Effector memory CD4-positive, alpha-beta T cell (primary cell): ENCODE measurements around the gene LIF.

Source experiments
- DNase-seq, 3 donors: peaks; one replicate each; pipeline ENCODE4 v3.0.0-alpha.2; 2020
- H3K27ac ChIP-seq: 2 replicates; pipeline ENCODE4 v1.7.0; 2013; ENCODE audit warnings: mild to moderate bottlenecking, low read length, moderate library complexity; ENCODE audit not compliant: insufficient read depth, poor library complexity, severe bottlenecking
- H3K27me3 ChIP-seq: replicated peaks from 2 replicates; pipeline ENCODE4 v1.7.0; 2013; ENCODE audit warnings: mild to moderate bottlenecking, low read length; ENCODE audit not compliant: insufficient read depth, control insufficient read depth, poor library complexity, severe bottlenecking
- H3K36me3 ChIP-seq: 2 replicates; pipeline ENCODE4 v1.7.0; 2013; ENCODE audit warnings: mild to moderate bottlenecking, low read length, moderate library complexity; ENCODE audit not compliant: control insufficient read depth, insufficient read depth
- H3K4me1 ChIP-seq: 2 replicates; pipeline ENCODE4 v1.7.0; 2013; ENCODE audit warnings: low read length, mild to moderate bottlenecking; ENCODE audit not compliant: control insufficient read depth, insufficient read depth, poor library complexity, severe bottlenecking
- H3K4me3 ChIP-seq: 2 replicates; pipeline ENCODE4 v1.7.0; 2013; ENCODE audit warnings: low read length, low read depth, mild to moderate bottlenecking; ENCODE audit not compliant: insufficient read depth, poor library complexity, severe bottlenecking
- H3K9me3 ChIP-seq: 2 replicates; pipeline ENCODE4 v1.7.0; 2013; ENCODE audit warnings: mild to moderate bottlenecking, low read length, moderate library complexity; ENCODE audit not compliant: control insufficient read depth
- total RNA-seq, 3 donors: gene quantifications; one replicate each; lab custom pipeline; 2026; lab: John Stamatoyannopoulos, UW

LIF gene
- total RNA-seq, result 1.4 to 3.7 (median 2.7) reads per million in 3 donors

DNA sequence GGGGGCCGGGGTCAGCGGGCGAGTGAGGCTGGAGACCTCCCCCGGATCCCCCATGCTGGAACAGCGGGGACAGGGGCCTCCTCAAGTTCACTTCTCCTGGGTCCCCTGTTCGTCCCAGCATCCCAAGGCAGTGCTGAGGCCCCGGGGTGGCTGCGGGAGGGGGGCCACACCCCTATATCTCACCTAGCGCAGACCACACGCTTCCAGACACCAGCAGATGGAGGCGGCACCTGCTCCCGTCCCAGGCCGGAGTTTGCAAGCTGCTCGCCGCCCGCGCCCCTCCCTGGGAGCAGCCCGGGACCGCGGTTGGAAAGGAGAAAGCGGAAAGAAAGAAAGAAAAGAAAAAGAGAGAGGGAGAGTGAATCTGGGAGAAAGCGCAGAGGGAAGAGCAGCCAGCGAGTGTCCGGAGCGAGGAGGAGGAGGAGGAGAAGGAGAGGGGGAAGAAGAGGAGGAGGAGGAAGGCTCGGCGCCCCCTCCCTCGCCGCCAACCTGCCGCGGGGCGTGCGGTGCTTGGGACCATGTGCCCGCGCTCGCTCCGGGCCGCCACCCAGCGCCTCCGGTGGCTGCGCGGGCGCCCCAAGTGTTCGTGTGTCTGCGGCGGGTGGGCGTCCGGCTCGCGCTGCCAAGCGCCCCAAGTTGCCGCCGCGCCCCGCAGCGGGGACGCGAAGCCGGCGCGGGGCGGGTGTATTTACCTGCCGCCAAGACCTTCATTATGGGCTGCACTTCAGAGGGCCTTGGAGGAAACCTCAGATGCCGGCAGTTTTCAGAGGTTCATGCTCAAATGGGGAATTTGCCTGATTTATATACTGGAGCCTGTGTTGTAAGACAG, at the start of gene LIF:
Gene LIF, minus strand, starts transcription at position 775 of the 829 bp plus-strand sequence. Its CDS starts 64 bp downstream, at position 711.
- peaks cover 26% of the 10 kb centered on the region for H3K4me1 ChIP-seq
- peak in 2 of 3 donors; percentile 16 to 21 for DNase-seq
- peak within 1 kb of the TSS; percentile 61 for H3K4me3 ChIP-seq
- no peaks in the 10 kb centered on the region for H3K9me3 ChIP-seq
- H3K27ac ChIP-seq, result no peak within 1 kb of the TSS
- H3K27me3 ChIP-seq, result no peaks in the 10 kb centered on the region
- H3K36me3 ChIP-seq, result no peaks in the 10 kb centered on the region

DNA sequence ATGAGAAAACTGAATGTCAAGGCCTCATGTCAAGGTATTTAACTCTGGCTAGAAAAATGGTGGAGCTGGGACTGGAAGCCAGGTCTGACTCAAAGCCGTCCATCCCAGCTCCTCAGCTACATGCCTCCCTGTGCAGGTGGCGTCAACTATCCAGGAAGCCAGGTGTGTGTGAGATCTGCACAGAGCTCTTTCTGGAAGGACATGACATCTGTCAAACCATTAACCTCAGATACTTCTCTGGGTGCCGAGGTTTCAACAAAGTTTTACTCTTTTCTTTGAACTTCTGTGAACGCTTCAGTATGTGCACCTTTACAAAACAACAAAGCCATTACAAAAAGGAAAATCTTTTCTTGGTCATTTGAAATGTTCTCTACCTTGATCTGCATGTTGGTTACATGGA, 49.8 kb upstream of the LIF start:
- Histone ChIP-seq H3K36me3 (peaks cover 83% of the 10 kb centered on the region), H3K4me3 (no peak overlapping the region), H3K9me3 (no peaks in the 10 kb centered on the region), H3K27me3 (no peaks in the 10 kb centered on the region), H3K4me1 (peaks cover 43% of the 10 kb centered on the region), H3K27ac (no peak overlapping the region)
- no peak for DNase-seq

GRCh38 chr22:30295576-30295975, 49.0 kb upstream of the LIF start:
- Histone ChIP-seq H3K27ac (peak overlapping the region; percentile 29), H3K36me3 (peaks cover 76% of the 10 kb centered on the region), H3K27me3 (no peaks in the 10 kb centered on the region), H3K9me3 (no peaks in the 10 kb centered on the region), H3K4me3 (no peak overlapping the region), H3K4me1 (peaks cover 42% of the 10 kb centered on the region)
- DNase-seq, result no peak

- DNase-seq, result no peak
- H3K27ac ChIP-seq, result no peak overlapping the region
- H3K9me3 ChIP-seq, result no peaks in the 10 kb centered on the region
- H3K27me3 ChIP-seq, result no peaks in the 10 kb centered on the region
- peaks cover 47% of the 10 kb centered on the region for H3K4me1 ChIP-seq
- no peak overlapping the region for H3K4me3 ChIP-seq
- H3K36me3 ChIP-seq, result peaks cover 72% of the 10 kb centered on the region
Observed at GRCh38 chr22:30294830-30295229, 48.3 kb upstream of the LIF start.

DNA sequence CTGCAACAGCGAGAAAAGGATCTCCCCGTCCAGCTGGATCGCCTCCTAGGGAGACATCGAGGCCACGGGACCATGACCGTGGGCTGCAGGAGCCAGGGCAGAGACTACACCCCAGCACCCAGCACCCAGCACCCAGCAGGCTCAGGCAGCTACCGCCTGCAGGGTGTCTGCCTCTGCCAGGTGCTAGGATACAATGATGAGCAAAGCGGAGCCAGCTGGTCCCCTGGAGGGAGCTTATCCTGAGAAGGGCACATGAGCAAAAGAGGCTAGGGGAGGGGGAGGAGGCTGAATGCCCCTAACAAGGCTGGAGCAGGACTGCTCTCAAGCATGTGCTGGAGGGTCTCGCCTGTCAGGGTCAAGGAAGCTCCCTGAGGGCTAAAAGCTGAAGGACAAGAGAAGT, 47.5 kb upstream of the LIF start:
- Histone ChIP-seq H3K27me3 (no peaks in the 10 kb centered on the region), H3K36me3 (peaks cover 68% of the 10 kb centered on the region), H3K27ac (no peak overlapping the region), H3K4me3 (no peak overlapping the region), H3K4me1 (peaks cover 44% of the 10 kb centered on the region), H3K9me3 (no peaks in the 10 kb centered on the region)
- no peak for DNase-seq

DNA sequence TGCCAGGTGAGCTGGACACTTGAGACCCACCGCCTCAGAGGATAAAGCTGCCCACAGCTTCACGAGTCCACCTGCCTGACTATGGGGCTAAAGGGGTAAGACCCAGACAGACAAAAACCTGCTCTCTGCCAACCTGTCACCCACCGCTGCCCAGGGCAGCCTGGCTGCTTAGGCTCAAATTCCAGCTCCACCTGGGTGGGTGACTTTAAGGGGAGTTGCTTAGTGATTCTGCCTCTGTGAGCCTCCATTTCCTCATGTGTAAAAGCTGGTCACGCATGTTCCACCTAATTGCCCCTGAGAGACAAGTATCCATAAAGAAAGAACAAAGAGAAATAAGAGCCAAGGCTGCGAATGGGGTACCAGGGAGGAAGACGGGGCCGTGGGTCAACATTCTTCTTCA, 46.5 kb upstream of the LIF start:
- Histone ChIP-seq H3K4me1 (peaks cover 46% of the 10 kb centered on the region), H3K27me3 (no peaks in the 10 kb centered on the region), H3K9me3 (no peaks in the 10 kb centered on the region), H3K4me3 (no peak overlapping the region), H3K36me3 (peaks cover 58% of the 10 kb centered on the region), H3K27ac (no peak overlapping the region)
- no peak for DNase-seq

- Histone ChIP-seq H3K9me3 (no peaks in the 10 kb centered on the region), H3K27me3 (no peaks in the 10 kb centered on the region), H3K27ac (no peak overlapping the region), H3K4me3 (no peak overlapping the region), H3K4me1 (peaks cover 42% of the 10 kb centered on the region), H3K36me3 (peaks cover 54% of the 10 kb centered on the region)
- DNase-seq, result no peak
Observed at GRCh38 chr22:30292069-30292970, 45.8 kb upstream of the LIF start.

DNA sequence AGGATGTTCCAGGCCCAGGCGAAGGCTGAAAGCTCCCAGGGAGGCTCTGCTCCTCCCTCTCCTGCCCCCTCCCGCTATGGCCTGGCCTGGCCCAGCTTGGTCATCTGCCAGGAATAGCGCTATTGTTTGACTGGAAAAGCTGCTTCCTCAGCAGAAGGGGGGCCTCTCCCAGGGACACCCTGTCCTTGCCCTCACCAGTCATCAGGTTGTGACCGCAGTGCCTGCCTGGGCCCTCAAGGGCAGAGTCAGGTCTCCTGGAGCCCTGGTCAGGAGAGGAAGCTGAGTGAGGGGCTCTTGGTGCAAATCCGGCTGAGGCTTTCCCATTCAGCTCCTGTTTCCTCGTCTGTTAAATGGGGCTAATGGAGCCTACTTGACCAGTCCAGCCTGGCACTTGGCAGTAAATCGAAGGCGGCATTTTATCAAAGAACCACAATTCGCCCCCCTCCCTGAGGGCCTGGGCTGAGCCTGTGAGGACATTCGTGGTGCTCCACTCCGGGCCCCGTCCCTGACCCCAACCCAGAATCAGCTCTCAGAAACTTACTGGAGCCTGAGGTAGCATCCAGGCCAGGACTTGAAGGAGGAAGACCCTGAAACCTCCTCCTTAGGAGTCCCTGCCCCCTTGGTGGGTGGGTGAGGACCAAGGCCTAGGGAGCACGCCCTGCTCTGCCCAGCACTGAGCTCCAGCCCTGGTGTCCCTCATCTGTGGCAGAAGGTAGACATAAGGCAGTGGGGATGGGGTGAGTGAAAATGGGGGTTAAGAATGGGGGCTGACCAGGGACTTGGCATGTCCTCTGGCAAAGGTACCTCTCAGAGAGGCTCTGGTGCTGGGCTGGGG, 44.7 kb upstream of the LIF start:
- peaks cover 32% of the 10 kb centered on the region for H3K4me1 ChIP-seq
- DNase-seq, result no peak
- H3K9me3 ChIP-seq, result no peaks in the 10 kb centered on the region
- peaks cover 44% of the 10 kb centered on the region for H3K36me3 ChIP-seq
- H3K27ac ChIP-seq, result peak overlapping the region; percentile 44
- no peaks in the 10 kb centered on the region for H3K27me3 ChIP-seq
- H3K4me3 ChIP-seq, result no peak overlapping the region

GRCh38 chr22:30290342-30291057, 43.9 kb upstream of the LIF start:
- no peak for DNase-seq
- H3K36me3 ChIP-seq, result peaks cover 39% of the 10 kb centered on the region
- peak overlapping the region; percentile 44 for H3K27ac ChIP-seq
- peaks cover 24% of the 10 kb centered on the region for H3K4me1 ChIP-seq
- no peaks in the 10 kb centered on the region for H3K9me3 ChIP-seq
- no peaks in the 10 kb centered on the region for H3K27me3 ChIP-seq
- H3K4me3 ChIP-seq, result peak overlapping the region; percentile 67
